ENCODE results near the gene AP4S1.
A peak's percentile ranks its signal among the peaks of the same experiment; 100 is the strongest.
"Not testable (repeated sequence)": the region's sequence is repeated elsewhere in the genome, so short reads cannot be mapped to it uniquely, and the experiment has no call there.

Gene AP4S1

GRCh38 chr14:31025367-31026076, at the start of gene AP4S1:
TSS of gene AP4S1 (plus strand) at chr14:31025649. CDS start at chr14:31066197, 40,548 bp downstream.
- DNase-seq (ENCODE audit: low read depth): peak; percentile 23

GRCh38 chr14:30977752-30978151, 47.7 kb upstream of the AP4S1 start:
- DNase-seq (ENCODE audit: low read depth): no peak

GRCh38 chr14:30980106-30980704, 45.2 kb upstream of the AP4S1 start:
- not testable (repeated sequence) for DNase-seq (ENCODE audit: low read depth)

- no peak for DNase-seq (ENCODE audit: low read depth)
These were observed 44.5 kb upstream of the AP4S1 start for GRCh38 chr14:30980980-30981379.

GRCh38 chr14:30982533-30982932, 42.9 kb upstream of the AP4S1 start:
- no peak for DNase-seq (ENCODE audit: low read depth)

GRCh38 chr14:30983858-30984257, 41.6 kb upstream of the AP4S1 start:
- no peak for DNase-seq (ENCODE audit: low read depth)

GRCh38 chr14:30985796-30986195, 39.7 kb upstream of the AP4S1 start:
- no peak for DNase-seq (ENCODE audit: low read depth)

- DNase-seq (ENCODE audit: low read depth): no peak
These were observed 36.9 kb upstream of the AP4S1 start for GRCh38 chr14:30988509-30988908.

- no peak for DNase-seq (ENCODE audit: low read depth)
These were observed 34.7 kb upstream of the AP4S1 start for GRCh38 chr14:30990770-30991169.

GRCh38 chr14:30991408-30991807, 34.0 kb upstream of the AP4S1 start:
- DNase-seq (ENCODE audit: low read depth): no peak

GRCh38 chr14:30993071-30993470, 32.4 kb upstream of the AP4S1 start:
- DNase-seq (ENCODE audit: low read depth): no peak

GRCh38 chr14:30994681-30995620, 30.5 kb upstream of the AP4S1 start:
- DNase-seq (ENCODE audit: low read depth): no peak

GRCh38 chr14:30995689-30996088, 29.8 kb upstream of the AP4S1 start:
- no peak for DNase-seq (ENCODE audit: low read depth)

- no peak for DNase-seq (ENCODE audit: low read depth)
These were observed 28.4 kb upstream of the AP4S1 start for GRCh38 chr14:30996892-30997659.

- no peak for DNase-seq (ENCODE audit: low read depth)
These were observed 27.2 kb upstream of the AP4S1 start for GRCh38 chr14:30998100-30998706.

GRCh38 chr14:30999038-30999773, 26.2 kb upstream of the AP4S1 start:
- DNase-seq (ENCODE audit: low read depth): no peak

- DNase-seq (ENCODE audit: low read depth): no peak
These were observed 24.7 kb upstream of the AP4S1 start for GRCh38 chr14:31000629-31001338.

- no peak for DNase-seq (ENCODE audit: low read depth)
These were observed 24.1 kb upstream of the AP4S1 start for GRCh38 chr14:31001339-31001658.

- DNase-seq (ENCODE audit: low read depth): no peak
These were observed 22.2 kb upstream of the AP4S1 start for GRCh38 chr14:31003284-31003683.

GRCh38 chr14:31004007-31004406, 21.4 kb upstream of the AP4S1 start:
- not testable (repeated sequence) for DNase-seq (ENCODE audit: low read depth)
